ENCODE data around the gene ADCY6.

The ADCY6 gene

GRCh38 chr12:48781750-48782456, 7.0 kb downstream of the ADCY6 start:
- Histone ChIP-seq H3K9ac (ENCODE audit: low read depth, low read length) (no peak overlapping the region), H3K4me2 (ENCODE audit: insufficient read depth, low read length) (no peak overlapping the region), H3K27me3 (ENCODE audit: insufficient read depth, low read length, poor library complexity) (peaks cover 6% of the 10 kb centered on the region), H2AFZ (ENCODE audit: low read depth, low read length) (no peak overlapping the region), H3K4me3 (ENCODE audit: low read depth in 1 of 2, low read length in 2 of 2) (no peak overlapping the region), H3K27ac (ENCODE audit: low read length) (no peak overlapping the region), H3K36me3 (ENCODE audit: insufficient read depth, low read length) (no peaks in the 10 kb centered on the region), H3K79me2 (ENCODE audit: insufficient read depth, low read length) (no peaks in the 10 kb centered on the region), H3K9me3 (ENCODE audit: insufficient read depth, low read length, severe bottlenecking) (no peaks in the 10 kb centered on the region), H3K4me1 (ENCODE audit: insufficient read depth, low read length) (no peaks in the 10 kb centered on the region), H4K20me1 (ENCODE audit: insufficient read depth, low read length) (no peaks in the 10 kb centered on the region)
- ATAC-seq (ENCODE audit: insufficient read depth, low read depth) (no peak), DNase-seq (no peak)
- TF ChIP-seq CTCF (IDR thresholded peaks at IDR 0.05; ENCODE audit: borderline replicate concordance, extremely low read depth, low read length, poor library complexity, severe bottlenecking) (no peak), EZH2 (IDR thresholded peaks at IDR 0.05; ENCODE audit: borderline replicate concordance, low read depth, low read length, severe bottlenecking) (no peak)

GRCh38 chr12:48780381-48781025, 8.4 kb downstream of the ADCY6 start:
- no peaks in the 10 kb centered on the region for H3K9me3 ChIP-seq (ENCODE audit: insufficient read depth, low read length, severe bottlenecking)
- ATAC-seq (ENCODE audit: insufficient read depth, low read depth) (no peak), DNase-seq (no peak)
- H3K4me3 ChIP-seq (ENCODE audit: low read depth in 1 of 2, low read length in 2 of 2), result no peak overlapping the region
- TF ChIP-seq EZH2 (IDR thresholded peaks at IDR 0.05; ENCODE audit: borderline replicate concordance, low read depth, low read length, severe bottlenecking), result no peak
- no peak for TF ChIP-seq CTCF (IDR thresholded peaks at IDR 0.05; ENCODE audit: borderline replicate concordance, extremely low read depth, low read length, poor library complexity, severe bottlenecking)
- H3K4me2 ChIP-seq (ENCODE audit: insufficient read depth, low read length), result no peak overlapping the region
- no peaks in the 10 kb centered on the region for H3K79me2 ChIP-seq (ENCODE audit: insufficient read depth, low read length)
- no peaks in the 10 kb centered on the region for H4K20me1 ChIP-seq (ENCODE audit: insufficient read depth, low read length)
- H3K27ac ChIP-seq (ENCODE audit: low read length), result no peak overlapping the region
- H2AFZ ChIP-seq (ENCODE audit: low read depth, low read length), result no peak overlapping the region
- H3K9ac ChIP-seq (ENCODE audit: low read depth, low read length), result no peak overlapping the region
- H3K27me3 ChIP-seq (ENCODE audit: insufficient read depth, low read length, poor library complexity), result no peaks in the 10 kb centered on the region
- H3K36me3 ChIP-seq (ENCODE audit: insufficient read depth, low read length), result no peaks in the 10 kb centered on the region
- no peaks in the 10 kb centered on the region for H3K4me1 ChIP-seq (ENCODE audit: insufficient read depth, low read length)

GRCh38 chr12:48779869-48780268, 9.0 kb downstream of the ADCY6 start:
- Histone ChIP-seq H4K20me1 (ENCODE audit: insufficient read depth, low read length) (no peaks in the 10 kb centered on the region), H3K4me2 (ENCODE audit: insufficient read depth, low read length) (no peak overlapping the region), H3K27me3 (ENCODE audit: insufficient read depth, low read length, poor library complexity) (no peaks in the 10 kb centered on the region), H3K9me3 (ENCODE audit: insufficient read depth, low read length, severe bottlenecking) (no peaks in the 10 kb centered on the region), H3K4me3 (ENCODE audit: low read depth in 1 of 2, low read length in 2 of 2) (no peak overlapping the region), H3K27ac (ENCODE audit: low read length) (no peak overlapping the region), H3K79me2 (ENCODE audit: insufficient read depth, low read length) (no peaks in the 10 kb centered on the region), H3K9ac (ENCODE audit: low read depth, low read length) (no peak overlapping the region), H3K4me1 (ENCODE audit: insufficient read depth, low read length) (no peaks in the 10 kb centered on the region), H2AFZ (ENCODE audit: low read depth, low read length) (no peak overlapping the region), H3K36me3 (ENCODE audit: insufficient read depth, low read length) (no peaks in the 10 kb centered on the region)
- DNase-seq, result no peak
- no peak for TF ChIP-seq CTCF (IDR thresholded peaks at IDR 0.05; ENCODE audit: borderline replicate concordance, extremely low read depth, low read length, poor library complexity, severe bottlenecking)
- ATAC-seq (ENCODE audit: insufficient read depth, low read depth), result no peak

Measured in DND-41 (cell line).